Epithelial cell of proximal tubule (primary cell): Measurements from ENCODE around the gene KAT7. TPM values are rescaled to one million over a fixed set of nuclear protein-coding genes. Genes with fewer than 3 reads are reported as not detected.

Experiments
- DNase-seq: peaks from one replicate; pipeline ENCODE4 v3.0.0-alpha.2; 2011; ENCODE audit warnings: low read depth
- H3K4me3 ChIP-seq: 2 replicates; pipeline ENCODE4 v1.5.1; 2011; ENCODE audit warnings: low read depth, mild to moderate bottlenecking, low read length
- total RNA-seq: library from RNA; depleted of rRNA; stranded (reverse); fragments of >200 nt; gene quantifications from 2 replicates; pipeline ENCODE4 v1.2.3, GENCODE V29; 2015
- TF ChIP-seq, protein P1 (sequence below): conservative IDR thresholded peaks from 2 replicates; pipeline ENCODE4 v1.5.1; 2012; ENCODE audit warnings: low read depth, mild to moderate bottlenecking, low read length

Gene KAT7
- total RNA-seq, 1 donor from 2014 or later = 20.9 TPM

DNA sequence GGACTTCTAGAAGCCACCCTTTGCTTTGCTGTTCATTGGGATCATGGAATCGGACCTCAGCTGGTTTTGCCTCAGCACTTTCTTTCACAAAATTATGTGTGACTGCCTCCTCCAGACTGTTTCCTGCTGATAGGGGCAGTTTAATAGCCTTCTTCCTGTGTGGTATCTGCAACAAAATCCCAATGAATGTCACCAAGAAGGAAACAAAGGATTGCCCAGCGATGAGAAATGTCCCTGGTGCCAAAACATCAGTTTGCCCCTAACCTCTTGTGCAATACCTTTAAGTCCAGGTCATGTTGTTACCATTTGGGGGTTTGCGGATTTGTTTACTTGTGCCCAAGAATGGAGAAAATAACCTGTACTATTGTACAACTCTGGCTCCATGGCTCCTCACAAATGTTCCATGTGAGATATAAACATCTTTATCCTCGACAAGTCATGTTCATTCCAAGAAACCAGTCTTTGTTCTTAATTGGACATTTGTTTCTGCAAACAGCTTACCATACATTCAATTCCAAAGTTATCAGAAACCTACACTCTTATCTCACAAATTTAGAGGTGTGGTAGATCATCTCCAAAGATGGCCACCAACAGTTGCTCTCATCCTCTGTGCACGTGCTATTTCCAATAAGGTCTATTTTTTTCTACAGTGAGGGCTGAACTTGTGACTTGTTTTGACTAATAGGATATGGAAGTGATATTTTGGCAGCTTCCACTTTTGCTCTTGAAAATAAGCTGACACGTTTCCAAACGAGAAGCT lies 44.5 kb downstream of the KAT7 start:
- TF ChIP-seq, protein P1, sequence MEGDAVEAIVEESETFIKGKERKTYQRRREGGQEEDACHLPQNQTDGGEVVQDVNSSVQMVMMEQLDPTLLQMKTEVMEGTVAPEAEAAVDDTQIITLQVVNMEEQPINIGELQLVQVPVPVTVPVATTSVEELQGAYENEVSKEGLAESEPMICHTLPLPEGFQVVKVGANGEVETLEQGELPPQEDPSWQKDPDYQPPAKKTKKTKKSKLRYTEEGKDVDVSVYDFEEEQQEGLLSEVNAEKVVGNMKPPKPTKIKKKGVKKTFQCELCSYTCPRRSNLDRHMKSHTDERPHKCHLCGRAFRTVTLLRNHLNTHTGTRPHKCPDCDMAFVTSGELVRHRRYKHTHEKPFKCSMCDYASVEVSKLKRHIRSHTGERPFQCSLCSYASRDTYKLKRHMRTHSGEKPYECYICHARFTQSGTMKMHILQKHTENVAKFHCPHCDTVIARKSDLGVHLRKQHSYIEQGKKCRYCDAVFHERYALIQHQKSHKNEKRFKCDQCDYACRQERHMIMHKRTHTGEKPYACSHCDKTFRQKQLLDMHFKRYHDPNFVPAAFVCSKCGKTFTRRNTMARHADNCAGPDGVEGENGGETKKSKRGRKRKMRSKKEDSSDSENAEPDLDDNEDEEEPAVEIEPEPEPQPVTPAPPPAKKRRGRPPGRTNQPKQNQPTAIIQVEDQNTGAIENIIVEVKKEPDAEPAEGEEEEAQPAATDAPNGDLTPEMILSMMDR = no peak
- no peak for DNase-seq

DNA sequence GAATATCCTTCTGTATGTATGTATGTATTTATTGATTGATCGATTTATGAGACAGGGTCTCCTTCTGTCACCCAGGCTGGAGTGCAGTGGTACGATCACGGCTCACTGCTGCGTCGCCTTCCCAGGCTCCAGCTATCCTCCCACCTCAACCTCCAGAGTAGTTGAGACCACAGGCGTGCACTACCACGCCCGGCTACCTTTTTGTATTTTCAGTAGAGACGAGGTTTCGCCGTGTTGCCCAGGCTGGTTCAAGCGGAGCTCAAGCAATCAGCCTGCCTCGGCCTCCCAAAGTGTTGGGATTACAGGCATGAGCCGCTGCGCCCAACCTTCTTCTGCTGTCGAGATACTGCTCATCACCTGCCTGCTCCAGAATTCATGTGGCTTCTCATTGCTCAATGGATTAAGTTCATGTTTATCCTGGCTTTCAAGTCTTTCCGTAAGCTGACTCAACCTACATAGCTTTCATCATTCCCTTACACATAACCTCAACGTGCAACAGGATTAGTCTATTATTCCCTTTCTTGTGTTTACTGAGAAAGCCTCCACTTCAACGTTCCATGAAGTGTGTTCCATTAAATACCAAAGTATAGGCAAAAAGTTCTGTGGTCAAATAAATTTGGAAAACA lies 45.8 kb downstream of the KAT7 start:
- H3K4me3 ChIP-seq = no peak overlapping the region
- DNase-seq = no peak
- TF ChIP-seq, protein P1 = no peak

More for the DNA sequence above, 44.5 kb downstream of the KAT7 start:
- no peak overlapping the region for H3K4me3 ChIP-seq

DNA sequence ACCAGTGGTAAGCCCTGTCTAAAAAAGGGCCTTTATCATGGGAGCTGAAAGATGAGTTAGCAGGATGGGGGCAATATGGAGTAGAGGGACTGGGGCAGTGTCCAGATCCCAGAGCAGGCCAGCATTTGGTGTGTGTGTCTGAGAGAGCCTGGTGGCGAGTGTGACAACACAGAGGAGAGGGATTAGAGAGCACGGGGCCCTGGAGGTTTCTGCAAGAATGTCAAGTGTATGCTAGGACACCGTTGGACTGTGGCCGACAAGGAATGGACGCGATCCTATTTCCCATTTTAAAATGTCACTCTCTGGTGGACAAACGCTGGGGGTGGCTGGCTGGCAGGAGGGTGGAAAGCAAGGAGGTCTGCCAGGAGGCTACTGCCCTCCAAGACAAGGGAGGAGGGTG lies 47.0 kb downstream of the KAT7 start:
- no peak overlapping the region for H3K4me3 ChIP-seq
- DNase-seq = no peak
- TF ChIP-seq, protein P1 = no peak

DNA sequence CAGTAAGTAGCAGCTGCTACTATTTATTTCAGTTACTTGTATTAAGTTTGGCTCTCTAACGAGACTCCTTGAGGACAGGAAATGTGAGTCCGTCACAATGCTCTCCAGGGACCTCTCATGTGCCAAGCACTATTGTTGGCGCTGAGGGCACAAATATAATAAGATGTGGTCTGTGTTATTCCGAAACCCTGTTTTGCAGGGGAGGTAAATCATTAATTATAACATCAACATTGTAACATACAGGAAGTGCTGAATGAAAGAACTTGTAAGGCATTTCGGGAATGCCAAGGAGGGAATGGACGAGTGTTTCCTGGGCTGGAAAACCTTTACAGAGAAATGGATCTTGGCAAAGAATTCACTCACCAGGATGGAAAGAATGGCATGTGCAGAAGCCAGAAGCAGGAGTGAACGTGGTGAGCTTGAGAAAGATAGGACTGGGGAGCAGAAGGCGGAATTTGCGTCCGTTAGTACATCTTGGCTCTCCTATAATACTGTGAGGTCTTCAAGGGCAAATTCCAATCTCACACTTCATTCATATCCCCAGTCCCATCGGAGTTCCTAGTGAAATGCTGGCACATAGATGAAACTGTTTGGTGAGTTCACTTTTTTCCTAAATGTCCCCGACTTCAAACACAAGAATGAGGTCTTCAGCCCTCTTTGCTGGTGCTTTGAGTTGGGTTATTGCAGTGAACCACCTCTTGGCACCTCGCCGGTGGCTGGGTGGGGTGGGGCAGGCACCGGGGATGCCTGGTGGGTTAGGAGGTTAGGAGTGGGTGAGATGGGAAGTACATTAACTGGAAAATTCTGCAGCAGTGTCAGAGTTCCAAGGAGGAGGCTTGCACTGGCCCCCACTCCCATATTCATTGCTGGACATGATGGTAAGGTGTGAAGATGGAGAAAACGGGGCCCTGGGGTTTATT lies 47.9 kb downstream of the KAT7 start:
- DNase-seq = peak; percentile 94
- TF ChIP-seq, protein P1 = no peak
- H3K4me3 ChIP-seq = peak overlapping the region; percentile 41

DNA sequence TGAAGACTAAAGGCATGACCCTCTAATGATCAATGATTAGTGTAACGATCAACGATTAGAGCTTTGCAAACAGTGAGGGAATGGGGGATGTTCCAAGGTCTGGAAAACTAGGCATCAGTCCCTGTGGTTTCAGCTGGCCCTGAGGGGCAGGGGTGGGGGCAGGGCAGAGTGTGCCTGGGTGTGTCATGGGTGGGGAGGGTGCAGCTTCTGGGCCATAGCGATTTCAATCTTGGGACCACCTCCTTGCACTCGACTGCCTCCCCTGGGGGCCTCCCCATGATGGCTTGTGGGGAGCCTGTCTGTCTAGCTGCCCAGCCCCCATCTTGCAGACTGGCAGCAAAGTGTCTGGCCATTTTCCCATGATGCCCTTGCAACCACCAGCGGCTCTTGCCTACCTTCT lies 51.0 kb downstream of the KAT7 start:
- TF ChIP-seq, protein P1 = no peak
- DNase-seq = no peak
- H3K4me3 ChIP-seq = no peak overlapping the region

DNA sequence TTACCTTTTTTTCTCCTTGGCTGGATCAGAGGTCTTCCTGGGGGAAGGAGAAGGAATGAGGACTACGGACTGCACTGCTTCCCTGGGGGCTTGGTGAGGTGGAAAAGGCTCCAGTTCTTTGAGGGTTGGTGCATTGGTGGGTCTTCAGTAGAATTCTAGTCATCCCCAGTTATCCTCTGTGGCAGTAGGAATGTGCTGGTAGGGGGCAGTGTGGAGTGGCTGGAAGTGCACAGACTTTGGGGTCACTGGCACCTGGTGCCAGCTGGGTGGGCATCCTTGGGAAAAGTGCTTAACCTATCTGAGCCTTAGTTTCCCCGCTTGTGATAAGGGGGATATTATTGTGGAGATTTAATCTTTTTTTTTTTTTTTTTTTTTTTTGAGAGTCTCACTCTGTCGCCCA lies 53.1 kb downstream of the KAT7 start:
- no peak overlapping the region for H3K4me3 ChIP-seq
- DNase-seq = no peak
- TF ChIP-seq, protein P1 = peak; percentile 47
